ENCODE data around the gene ADAMTSL1.
A peak's percentile ranks its signal among the peaks of the same experiment; 100 is the strongest.

Gene ADAMTSL1

DNA sequence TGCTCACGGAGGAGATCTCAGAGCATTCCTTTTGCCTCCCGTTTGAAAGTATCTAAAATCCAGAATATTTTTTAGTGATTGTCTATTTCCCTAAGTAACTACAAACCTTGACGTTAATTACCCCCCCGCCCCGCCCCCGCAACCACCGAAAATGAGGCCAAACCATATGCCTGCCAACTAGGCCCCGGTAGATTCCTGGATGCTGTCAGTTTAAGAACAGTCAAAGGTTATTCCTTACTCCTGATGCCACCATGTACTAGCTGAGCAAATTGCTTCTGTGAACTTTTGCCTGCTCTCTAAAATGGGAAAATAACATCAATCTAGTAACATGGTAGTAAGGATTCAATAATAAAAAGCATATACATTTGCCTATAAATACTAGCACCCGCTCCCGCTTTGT lies 314.3 kb downstream of the ADAMTSL1 start:
- no peak for DNase-seq

- no peak for DNase-seq
Observed at GRCh38 chr9:18791074-18791473, 317.1 kb downstream of the ADAMTSL1 start.

DNA sequence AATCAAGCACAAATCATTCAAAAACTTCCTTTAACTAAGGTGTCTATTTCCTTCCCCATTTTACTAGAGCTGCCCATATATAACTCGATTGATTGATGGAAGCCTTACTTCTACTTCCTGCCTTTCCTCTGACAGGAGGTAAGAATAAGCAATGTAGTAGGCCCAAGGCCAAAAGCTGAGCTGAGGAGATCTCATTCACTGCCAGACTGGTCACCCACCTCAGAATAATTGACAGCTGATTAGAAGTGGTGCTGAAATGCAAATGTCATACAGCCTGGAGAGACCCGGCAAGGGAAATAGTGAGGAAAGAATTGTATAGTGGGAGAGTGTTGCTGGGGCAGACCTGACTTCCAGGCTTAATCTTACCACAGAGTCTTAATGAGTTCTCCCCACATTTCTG lies 319.2 kb downstream of the ADAMTSL1 start:
- no peak for DNase-seq

- no peak for DNase-seq
Observed at GRCh38 chr9:18795947-18796671, 322.2 kb downstream of the ADAMTSL1 start.

DNA sequence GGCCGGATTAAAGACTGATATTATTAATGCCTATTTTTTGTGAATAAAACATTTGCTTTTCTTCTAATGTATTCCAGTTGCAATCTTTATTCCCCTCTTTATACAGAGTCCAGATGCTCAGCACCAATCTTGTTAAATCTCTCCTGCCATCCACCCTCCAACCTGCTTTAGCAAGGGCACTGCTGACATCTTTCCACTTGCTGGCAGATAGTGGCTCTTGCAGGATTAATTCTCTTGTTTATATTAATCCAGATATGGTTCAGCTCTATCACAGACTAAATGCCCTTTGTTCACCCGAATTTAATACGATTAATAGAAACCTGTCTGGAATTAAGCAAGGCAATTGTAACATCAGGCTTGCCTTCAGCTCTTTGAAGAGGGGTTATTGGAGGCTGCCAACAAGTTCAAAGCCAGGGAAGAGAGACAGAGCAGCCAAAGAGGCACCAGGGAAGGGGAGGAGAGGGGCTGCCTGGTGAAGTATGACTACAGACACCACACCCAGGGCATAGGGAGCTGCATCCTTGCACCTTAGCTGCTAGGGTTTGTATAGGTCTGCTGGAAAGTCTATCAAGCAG lies 322.8 kb downstream of the ADAMTSL1 start:
- DNase-seq = no peak

DNA sequence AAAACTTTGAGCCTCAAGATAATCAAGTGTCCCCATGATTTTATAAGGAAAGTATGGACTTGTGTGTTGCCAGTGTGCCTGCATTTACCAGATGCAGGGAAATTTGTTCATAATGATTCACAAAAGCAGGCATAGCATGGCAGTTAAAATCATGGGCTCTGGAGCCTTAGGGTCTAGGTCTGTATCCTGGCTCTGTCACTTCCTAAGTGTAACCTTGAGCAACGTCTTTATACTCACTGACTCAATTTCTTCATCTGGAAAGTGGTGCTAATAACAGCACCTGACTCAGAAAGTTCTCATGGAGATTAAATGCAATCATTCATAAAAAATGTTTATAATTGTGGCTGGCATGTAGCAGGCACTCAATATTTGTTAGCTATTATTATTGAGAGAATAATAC lies 324.2 kb downstream of the ADAMTSL1 start:
- no peak for DNase-seq

- DNase-seq = no peak
Observed at GRCh38 chr9:18798508-18799290, 324.7 kb downstream of the ADAMTSL1 start.

DNA sequence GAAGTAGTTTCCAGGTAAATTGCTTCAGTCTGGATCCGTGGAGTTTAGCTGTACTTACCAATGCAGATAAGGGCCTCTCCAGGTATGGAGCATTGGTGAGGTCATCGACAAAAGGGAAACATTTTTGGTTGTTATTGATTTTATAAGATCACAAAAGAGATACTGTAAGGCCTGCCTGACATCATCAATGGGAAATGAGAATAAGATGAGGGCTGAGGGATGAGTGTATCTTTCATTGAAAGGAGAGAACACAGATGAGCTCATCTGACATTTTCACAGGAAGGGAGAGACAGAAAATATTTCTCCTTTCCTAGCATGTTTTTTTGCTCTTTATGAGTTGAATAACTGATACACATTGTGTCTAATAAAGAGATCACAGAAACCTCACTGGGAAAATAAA lies 325.5 kb downstream of the ADAMTSL1 start:
- DNase-seq = no peak

DNA sequence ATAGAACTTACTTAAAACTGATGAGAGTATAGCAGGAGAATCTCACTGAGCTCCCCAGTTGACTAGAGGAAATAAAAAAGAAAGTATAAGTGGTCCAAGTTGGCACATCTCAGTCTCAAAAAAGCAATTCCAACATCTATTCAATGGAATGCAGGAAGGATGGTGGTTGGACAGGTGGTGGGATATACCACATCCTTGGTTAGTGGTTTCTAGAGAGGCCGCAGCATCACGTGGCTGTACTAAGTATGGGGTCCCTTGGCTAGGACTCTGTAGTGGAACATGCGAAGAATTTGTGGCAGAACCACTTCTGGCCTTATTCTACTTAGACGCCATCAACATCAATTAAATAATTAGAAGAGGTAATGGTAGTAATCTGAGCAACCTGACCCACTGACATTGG lies 326.6 kb downstream of the ADAMTSL1 start:
- DNase-seq = no peak

DNA sequence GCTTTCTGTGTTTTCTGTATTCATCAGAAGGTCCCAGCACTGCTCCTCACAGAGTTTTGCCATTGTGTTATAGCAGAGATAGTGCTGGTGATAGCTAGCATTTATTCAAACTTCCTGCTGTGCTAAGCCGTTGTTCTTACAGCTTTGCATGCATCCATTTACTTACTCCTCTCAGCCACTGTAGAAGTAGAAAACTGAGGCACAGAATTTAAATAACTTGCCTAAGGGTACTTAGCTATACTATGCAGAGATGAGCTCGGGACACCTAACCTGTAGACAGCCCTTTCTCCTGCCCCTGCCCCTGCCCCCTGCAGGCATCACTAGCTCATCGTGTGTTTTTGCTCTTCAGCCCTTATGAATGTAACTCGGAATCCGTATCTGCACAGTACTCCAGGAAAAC lies 331.4 kb downstream of the ADAMTSL1 start:
- no peak for DNase-seq

DNA sequence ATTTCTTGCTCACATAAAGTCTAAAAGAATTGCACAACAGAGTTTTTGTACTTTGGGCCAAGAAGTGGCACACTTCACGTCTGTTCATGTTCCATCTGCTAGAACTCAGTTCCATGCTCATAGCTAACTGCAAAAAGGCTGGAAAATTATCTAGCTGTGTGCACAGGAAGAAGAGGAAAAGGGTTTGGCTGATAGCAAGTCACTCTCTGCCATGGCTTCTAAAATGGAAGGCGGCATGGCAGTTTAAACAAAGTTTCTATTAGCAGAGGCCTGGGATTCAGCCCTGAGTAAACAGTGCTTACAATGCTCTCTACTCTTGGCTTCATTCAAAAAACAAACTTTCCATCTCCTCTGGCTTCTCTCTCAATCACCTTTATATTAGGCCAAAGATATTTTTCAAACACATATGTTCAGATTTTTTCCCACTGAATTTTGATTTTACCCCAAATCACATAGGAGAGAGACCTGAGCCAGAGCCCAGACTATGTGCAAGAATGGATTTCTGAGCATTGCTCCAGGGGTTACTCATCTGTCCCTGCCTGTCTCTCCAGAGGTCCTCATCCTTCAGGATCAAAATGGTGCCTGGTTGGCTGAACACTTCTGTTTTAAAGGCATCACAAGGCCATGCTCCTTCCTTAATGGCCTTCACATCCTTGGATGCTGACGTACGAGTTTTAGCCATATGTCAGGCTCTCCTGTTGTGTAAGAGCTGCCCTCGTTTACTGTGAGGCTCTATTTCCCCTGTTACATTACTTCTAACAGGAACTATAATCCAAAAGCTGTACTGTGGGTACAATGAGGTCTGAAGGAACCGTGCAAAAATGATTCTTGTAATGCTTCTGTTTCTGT lies 332.5 kb downstream of the ADAMTSL1 start:
- no peak for DNase-seq

GRCh38 chr9:18810581-18810980 lies 336.6 kb downstream of the ADAMTSL1 start:
- no peak for DNase-seq

DNA sequence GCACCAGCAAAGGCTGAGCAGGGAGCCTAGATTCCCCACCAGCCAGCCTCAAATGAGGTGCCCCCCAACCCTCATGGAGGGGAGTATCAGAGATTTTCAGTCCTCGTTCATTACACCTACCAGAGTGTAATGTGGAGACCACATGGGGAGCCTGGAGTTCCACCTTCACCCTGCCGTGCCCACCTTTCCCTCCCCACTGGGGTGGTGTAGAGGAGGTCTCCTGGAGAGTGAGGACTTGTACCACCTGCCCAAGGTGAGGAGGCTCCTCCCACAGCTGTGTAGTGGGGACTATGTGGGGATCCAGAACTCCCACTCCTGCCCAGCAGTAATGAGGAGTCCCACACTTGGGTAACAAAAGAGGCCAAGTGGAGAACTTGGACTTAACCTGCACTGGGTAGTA lies 337.2 kb downstream of the ADAMTSL1 start:
- DNase-seq = no peak

DNA sequence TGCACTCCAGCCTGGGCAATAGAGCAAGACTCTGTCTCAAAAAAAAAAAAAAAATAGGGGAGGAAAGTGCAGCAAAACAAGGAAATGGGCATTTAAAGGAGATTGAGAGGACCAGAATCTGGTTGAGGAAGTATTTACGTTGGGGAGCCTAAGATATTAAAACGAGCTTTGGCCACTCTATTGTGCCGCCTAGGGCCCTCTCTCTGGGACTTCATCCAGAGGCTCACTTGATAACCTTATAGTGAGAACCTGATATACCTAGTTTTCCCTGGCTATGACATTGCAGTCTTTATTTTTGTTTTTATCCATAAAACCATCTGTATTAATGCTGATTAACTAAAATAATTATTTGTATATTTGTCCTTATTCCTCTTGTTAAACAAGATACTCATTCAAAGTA lies 345.5 kb downstream of the ADAMTSL1 start:
- DNase-seq = no peak

DNA sequence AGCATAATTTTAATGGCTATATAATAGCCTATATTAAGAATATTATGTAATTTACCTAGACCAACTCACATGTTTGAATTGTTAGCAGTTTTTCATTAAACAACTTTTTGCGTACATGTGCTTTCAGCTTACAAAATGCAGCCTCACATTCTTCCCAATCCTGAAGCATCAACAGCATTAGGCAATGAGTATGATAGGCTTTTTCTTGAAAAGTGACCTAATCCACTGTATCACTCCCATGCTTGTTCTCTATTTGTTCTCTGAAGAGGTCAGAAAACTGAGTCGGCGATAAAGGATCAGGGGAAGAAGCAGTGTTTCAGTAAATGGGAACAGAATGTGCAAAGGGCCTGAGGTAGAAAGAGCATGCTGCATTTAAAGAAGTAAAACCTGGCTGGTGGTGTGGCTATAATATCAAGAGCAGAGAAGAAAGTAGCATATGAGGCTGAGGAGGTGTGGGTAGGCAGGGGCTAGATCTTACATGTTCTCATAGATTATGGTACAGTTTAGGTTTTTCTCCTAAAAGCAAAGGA lies 346.7 kb downstream of the ADAMTSL1 start:
- no peak for DNase-seq

DNA sequence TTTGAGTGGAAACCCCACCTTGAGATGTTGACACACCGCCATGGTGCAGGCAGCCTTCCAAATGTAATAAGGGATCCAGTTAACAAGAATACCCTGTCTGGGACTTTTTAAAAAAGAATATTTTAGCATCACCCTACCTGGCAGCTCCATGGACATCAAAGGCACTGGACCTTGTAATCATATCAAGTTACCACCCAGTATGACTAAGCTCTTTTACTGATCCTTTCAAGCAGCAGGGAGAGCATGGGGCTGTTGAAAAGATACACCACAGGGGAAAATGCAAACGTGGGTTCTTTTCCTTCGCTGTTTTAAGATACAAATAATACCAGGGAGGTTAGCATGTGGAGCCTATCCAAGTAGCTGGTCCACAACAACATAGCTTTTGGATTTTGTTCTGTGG lies 347.8 kb downstream of the ADAMTSL1 start:
- no peak for DNase-seq

DNA sequence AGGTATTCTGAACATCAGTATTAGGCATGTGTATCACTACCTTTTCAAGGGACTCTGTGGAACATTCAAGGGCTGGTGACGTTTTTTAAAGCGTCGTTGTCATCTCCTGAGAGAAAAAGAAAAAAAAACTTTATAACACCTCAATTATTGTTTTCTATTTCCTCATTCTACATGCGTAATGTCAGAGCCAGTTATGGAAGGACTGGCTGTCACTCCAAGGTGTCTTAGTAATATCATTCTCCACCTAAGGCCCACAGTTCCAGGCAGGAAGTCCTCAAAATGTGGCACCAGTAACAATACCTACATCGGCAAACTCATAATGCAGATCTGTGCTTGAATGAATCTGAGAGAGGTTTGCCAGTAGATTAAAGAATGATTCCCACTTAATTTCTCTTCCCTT lies 348.9 kb downstream of the ADAMTSL1 start:
- no peak for DNase-seq

DNA sequence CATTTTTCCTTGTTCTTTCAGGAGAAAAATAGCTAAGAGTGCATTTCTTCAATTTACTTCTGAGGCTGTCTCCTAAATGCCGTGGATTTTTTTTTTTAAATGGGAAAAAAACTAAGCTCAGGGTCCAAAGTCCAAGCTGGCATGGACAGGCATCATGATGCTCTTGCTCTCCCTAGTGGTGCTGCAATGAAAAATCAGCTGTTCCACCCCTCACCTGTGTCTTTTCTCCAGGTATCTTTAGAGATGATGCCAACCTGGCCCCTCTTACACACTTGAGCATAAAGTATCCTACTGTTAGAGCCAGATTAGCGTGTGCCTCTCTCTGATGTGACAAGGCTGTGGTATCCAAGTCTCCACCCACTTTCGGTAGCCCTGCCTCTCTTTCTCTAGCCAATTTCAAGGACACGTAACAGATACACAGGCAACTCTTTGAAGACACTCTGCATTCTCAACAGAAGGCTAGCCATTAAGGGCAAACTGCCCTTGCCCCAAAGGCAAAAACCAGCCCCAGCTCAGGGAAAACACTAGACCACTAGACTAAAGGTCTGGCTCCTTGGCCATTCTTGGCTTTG lies 350.2 kb downstream of the ADAMTSL1 start:
- no peak for DNase-seq

GRCh38 chr9:18825656-18826170 lies 351.8 kb downstream of the ADAMTSL1 start:
- DNase-seq = peak in 2 of 6 experiments; percentile 7 to 13

DNA sequence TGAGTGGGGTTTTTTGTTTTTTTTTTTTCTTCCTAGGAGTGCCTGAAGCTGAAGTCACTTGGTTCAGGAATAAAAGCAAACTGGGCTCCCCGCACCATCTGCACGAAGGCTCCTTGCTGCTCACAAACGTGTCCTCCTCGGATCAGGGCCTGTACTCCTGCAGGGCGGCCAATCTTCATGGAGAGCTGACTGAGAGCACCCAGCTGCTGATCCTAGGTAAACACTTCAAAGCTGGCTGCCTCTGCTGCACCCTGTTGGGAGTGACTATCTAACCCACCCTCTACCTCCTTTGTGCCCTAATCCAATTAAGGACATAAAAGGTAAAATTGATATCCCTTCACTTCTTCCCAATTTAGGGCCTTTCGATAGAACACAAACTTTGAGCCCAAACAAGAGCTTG lies 352.3 kb downstream of the ADAMTSL1 start:
- DNase-seq = no peak

- DNase-seq = no peak
Observed at GRCh38 chr9:18829066-18829465, 355.1 kb downstream of the ADAMTSL1 start.

GRCh38 chr9:18829873-18830272 lies 355.9 kb downstream of the ADAMTSL1 start:
- no peak for DNase-seq
